Loucy (cell line): ENCODE measurements around the gene SLC22A15.

ENCODE experiments used
- H2AFZ ChIP-seq: fragments of 200-600 bp; sonication (generic); 2 replicates; pipeline ENCODE4 v1.6.0; 2016; ENCODE audit warnings: antibody characterized with exemption, mild to moderate bottlenecking, low read length, moderate library complexity
- H3F3A ChIP-seq: fragments of 200-600 bp; 2 replicates; pipeline ENCODE4 v1.6.0; 2016; ENCODE audit warnings: antibody characterized with exemption, low read depth, mild to moderate bottlenecking
- H3K27me3 ChIP-seq: fragments of 200-600 bp; sonication (generic); 2 replicates; pipeline ENCODE4 v1.6.1; 2014; ENCODE audit warnings: low read length, mild to moderate bottlenecking; ENCODE audit not compliant: insufficient read depth, poor library complexity, severe bottlenecking
- H3K36me3 ChIP-seq: fragments of 200-600 bp; sonication (generic); 2 replicates; pipeline ENCODE4 v1.6.1; 2016; ENCODE audit warnings: low read length; ENCODE audit not compliant: insufficient read depth
- H3K4me1 ChIP-seq: fragments of 200-600 bp; sonication (generic); 2 replicates; pipeline ENCODE4 v1.5.1; 2014; ENCODE audit warnings: low read length, mild to moderate bottlenecking; ENCODE audit not compliant: insufficient read depth, poor library complexity, severe bottlenecking
- H3K4me2 ChIP-seq: fragments of 200-600 bp; sonication (generic); 2 replicates; pipeline ENCODE4 v1.6.0; 2014; ENCODE audit warnings: antibody characterized with exemption, low read length, low read depth, mild to moderate bottlenecking; ENCODE audit not compliant: poor library complexity, severe bottlenecking
- H3K4me3 ChIP-seq: fragments of 200-600 bp; sonication (generic); 2 replicates; pipeline ENCODE4 v1.5.1; 2014; ENCODE audit warnings: low read length, mild to moderate bottlenecking, mixed read lengths; ENCODE audit not compliant: poor library complexity, severe bottlenecking
- H3K79me2 ChIP-seq: fragments of 200-600 bp; sonication (generic); 2 replicates; pipeline ENCODE4 v1.6.1; 2014; ENCODE audit warnings: low read length; ENCODE audit not compliant: insufficient read depth
- H3K9ac ChIP-seq: fragments of 200-600 bp; sonication (generic); 2 replicates; pipeline ENCODE4 v1.6.0; 2014; ENCODE audit warnings: mild to moderate bottlenecking, low read depth, low read length, moderate library complexity; ENCODE audit not compliant: poor library complexity, severe bottlenecking
- H3K9me2 ChIP-seq: fragments of 200-600 bp; sonication (generic); replicated peaks from 2 replicates; pipeline ENCODE4 v1.6.1; 2016; ENCODE audit warnings: low read depth, low read length, mixed read lengths
- H3K9me3 ChIP-seq: fragments of 200-600 bp; sonication (generic); 2 replicates; pipeline ENCODE4 v1.6.1; 2014; ENCODE audit warnings: mild to moderate bottlenecking, antibody characterized with exemption, low read length, low read depth; ENCODE audit not compliant: insufficient read depth
- H4K20me1 ChIP-seq: fragments of 200-600 bp; sonication (generic); 2 replicates; pipeline ENCODE4 v1.6.0; 2014; ENCODE audit warnings: antibody characterized with exemption, low read length, mild to moderate bottlenecking; ENCODE audit not compliant: insufficient read depth, poor library complexity, severe bottlenecking
- EZH2phosphoT487 ChIP-seq: fragments of 200-600 bp; IDR thresholded peaks from 2 replicates; pipeline ENCODE4 v1.6.1; 2018; ENCODE audit warnings: antibody characterized with exemption, mild to moderate bottlenecking, moderate library complexity, borderline replicate concordance
- TF ChIP-seq, protein P1 (sequence below): fragments of 200-600 bp; sonication (generic); conservative IDR thresholded peaks from 2 replicates; pipeline ENCODE4 v1.5.1; 2014; ENCODE audit warnings: mild to moderate bottlenecking, antibody characterized with exemption, low read length

SLC22A15 gene

DNA sequence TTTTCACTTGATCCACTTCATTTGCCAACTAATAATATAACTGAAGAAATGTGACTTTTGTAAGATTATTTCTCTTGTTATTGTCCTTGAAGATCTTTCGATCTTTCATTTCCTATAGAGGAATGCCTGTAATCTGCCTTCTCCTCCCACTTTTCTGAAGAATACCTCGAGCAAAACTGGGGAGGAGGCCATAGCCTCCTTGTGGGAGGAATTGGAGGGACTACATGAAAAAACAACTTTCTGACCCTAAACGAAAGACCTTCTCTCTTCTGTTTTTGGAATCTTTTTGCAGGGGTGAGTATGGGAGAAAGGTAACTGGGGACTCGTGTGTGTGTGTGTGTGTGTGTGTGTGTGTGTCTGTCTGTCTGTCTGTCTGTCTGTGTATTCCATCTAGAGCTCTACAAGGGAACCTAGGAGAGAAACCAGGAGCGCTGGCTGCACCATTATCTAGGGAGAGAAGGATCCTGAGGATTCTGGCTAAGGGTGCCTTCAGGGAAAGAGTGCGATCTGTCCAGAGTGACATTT is 102.4 kb downstream of the SLC22A15 start:
- Histone ChIP-seq H3F3A (no peaks in the 10 kb centered on the region), H3K79me2 (no peaks in the 10 kb centered on the region), H3K4me3 (no peak overlapping the region), H3K9me3 (no peaks in the 10 kb centered on the region), H3K9ac (no peak overlapping the region), H4K20me1 (no peaks in the 10 kb centered on the region), H3K36me3 (no peaks in the 10 kb centered on the region), H3K9me2 (no peaks in the 10 kb centered on the region), H2AFZ (no peak overlapping the region), H3K4me2 (no peak overlapping the region), H3K4me1 (no peaks in the 10 kb centered on the region), H3K27me3 (no peaks in the 10 kb centered on the region)
- no peak for TF ChIP-seq EZH2phosphoT487
- TF ChIP-seq, protein P1, sequence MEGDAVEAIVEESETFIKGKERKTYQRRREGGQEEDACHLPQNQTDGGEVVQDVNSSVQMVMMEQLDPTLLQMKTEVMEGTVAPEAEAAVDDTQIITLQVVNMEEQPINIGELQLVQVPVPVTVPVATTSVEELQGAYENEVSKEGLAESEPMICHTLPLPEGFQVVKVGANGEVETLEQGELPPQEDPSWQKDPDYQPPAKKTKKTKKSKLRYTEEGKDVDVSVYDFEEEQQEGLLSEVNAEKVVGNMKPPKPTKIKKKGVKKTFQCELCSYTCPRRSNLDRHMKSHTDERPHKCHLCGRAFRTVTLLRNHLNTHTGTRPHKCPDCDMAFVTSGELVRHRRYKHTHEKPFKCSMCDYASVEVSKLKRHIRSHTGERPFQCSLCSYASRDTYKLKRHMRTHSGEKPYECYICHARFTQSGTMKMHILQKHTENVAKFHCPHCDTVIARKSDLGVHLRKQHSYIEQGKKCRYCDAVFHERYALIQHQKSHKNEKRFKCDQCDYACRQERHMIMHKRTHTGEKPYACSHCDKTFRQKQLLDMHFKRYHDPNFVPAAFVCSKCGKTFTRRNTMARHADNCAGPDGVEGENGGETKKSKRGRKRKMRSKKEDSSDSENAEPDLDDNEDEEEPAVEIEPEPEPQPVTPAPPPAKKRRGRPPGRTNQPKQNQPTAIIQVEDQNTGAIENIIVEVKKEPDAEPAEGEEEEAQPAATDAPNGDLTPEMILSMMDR, result no peak

DNA sequence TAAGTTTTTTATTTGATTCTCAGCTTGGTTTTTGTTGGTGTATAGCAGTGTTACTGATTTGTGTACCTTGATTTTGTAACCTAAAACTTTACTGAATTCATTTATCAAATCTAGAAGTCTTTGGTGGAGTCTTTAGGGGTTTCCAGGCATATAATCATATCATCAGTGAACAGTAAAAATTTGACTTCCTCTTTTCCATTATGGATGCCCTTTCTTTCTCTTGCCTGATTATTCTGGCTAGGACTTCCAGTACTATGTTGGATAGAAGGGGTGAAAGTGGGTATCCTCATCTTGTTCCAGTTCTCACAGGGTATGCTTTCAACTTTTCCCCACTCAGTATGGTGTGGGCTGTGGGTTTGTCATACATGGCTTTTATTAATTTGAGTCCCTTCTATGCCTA is 111.3 kb downstream of the SLC22A15 start:
- Histone ChIP-seq H3K4me1 (no peaks in the 10 kb centered on the region), H3K9ac (no peak overlapping the region), H3K36me3 (no peaks in the 10 kb centered on the region), H3K9me2 (no peaks in the 10 kb centered on the region), H4K20me1 (no peaks in the 10 kb centered on the region), H2AFZ (no peak overlapping the region), H3K9me3 (peaks cover 3% of the 10 kb centered on the region; the same call in 1 of the 2 replicates), H3K79me2 (no peaks in the 10 kb centered on the region), H3K4me2 (no peak overlapping the region), H3K4me3 (no peak overlapping the region), H3K27me3 (no peaks in the 10 kb centered on the region), H3F3A (no peaks in the 10 kb centered on the region)
- TF ChIP-seq, protein P1, result no peak
- no peak for TF ChIP-seq EZH2phosphoT487

DNA sequence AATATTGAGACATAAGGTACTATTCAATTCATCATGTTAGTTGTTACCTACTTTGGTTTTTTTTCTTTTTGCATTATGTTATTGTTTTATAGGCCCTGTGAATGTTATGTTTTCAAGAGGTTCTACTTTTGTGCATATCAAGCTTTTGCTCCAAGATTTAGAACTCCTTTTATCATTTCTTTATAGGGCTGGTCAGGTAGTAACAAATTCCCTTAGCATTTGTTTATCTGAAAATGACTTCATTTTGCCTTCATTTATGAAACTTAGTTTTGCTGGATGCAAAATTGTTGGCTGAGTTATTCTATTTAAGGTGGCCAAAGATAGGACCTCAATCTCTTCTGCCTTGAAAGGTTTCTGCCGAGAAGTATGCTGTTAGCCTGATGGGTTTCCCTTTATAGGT is 113.6 kb downstream of the SLC22A15 start:
- Histone ChIP-seq H3K9me2 (no peaks in the 10 kb centered on the region), H3K4me1 (no peaks in the 10 kb centered on the region), H3K9ac (no peak overlapping the region), H3K36me3 (no peaks in the 10 kb centered on the region), H3K9me3 (peaks cover 3% of the 10 kb centered on the region; the same call in 1 of the 2 replicates), H3K79me2 (no peaks in the 10 kb centered on the region), H3K27me3 (no peaks in the 10 kb centered on the region), H3K4me3 (no peak overlapping the region), H4K20me1 (no peaks in the 10 kb centered on the region), H2AFZ (no peak overlapping the region), H3F3A (no peaks in the 10 kb centered on the region), H3K4me2 (no peak overlapping the region)
- TF ChIP-seq, protein P1, result no peak
